BJ (cell line): ENCODE data around the gene ZNF592. TPM values are rescaled to one million over a fixed set of nuclear protein-coding genes. Genes with fewer than 3 reads are reported as not detected.

Experiments
- CTCF ChIA-PET: fragments of 350-600 bp; formaldehyde crosslinking; extraction: SDS; loops from one replicate; lab custom pipeline; 2021; ENCODE audit warnings: antibody characterized with exemption, inconsistent platforms; lab: Yijun Ruan, JAX
- POLR2A ChIA-PET: fragments of 300-600 bp; sonication (Branson Sonifier 250); formaldehyde crosslinking; extraction: SDS; loops from one replicate; lab custom pipeline; 2021; ENCODE audit warnings: antibody characterized with exemption; lab: Charles Lee
- DNase-seq: peaks from one replicate; pipeline ENCODE4 v3.0.0-alpha.2; 2011; ENCODE audit warnings: low read depth
- H3K27me3 ChIP-seq: 2 replicates; pipeline ENCODE4 v1.6.0; 2011; ENCODE audit warnings: low read length; ENCODE audit not compliant: control insufficient read depth, insufficient read depth
- H3K36me3 ChIP-seq: 2 replicates; pipeline ENCODE4 v1.5.1; 2011; ENCODE audit warnings: low read length; ENCODE audit not compliant: control insufficient read depth, insufficient read depth
- H3K4me3 ChIP-seq: 2 replicates; pipeline ENCODE4 v1.5.1; 2011; ENCODE audit warnings: low read depth, mild to moderate bottlenecking, control low read depth, low read length
- polyA plus RNA-seq: library from polyadenylated mRNA; depleted of rRNA; stranded (reverse); fragments of >200 nt; gene quantifications from 2 replicates; pipeline ENCODE4 v1.2.3, GENCODE V29; 2011
- TF ChIP-seq, protein P1 (sequence below): IDR thresholded peaks from 2 replicates; pipeline ENCODE4 v1.5.1; 2011; ENCODE audit warnings: low read depth, mild to moderate bottlenecking, control low read depth, inconsistent platforms, low read length, moderate library complexity; ENCODE audit not compliant: insufficient read depth

Gene ZNF592
- polyA plus RNA-seq, 1 experiment, result 11.0 TPM

- TF ChIP-seq, protein P1, sequence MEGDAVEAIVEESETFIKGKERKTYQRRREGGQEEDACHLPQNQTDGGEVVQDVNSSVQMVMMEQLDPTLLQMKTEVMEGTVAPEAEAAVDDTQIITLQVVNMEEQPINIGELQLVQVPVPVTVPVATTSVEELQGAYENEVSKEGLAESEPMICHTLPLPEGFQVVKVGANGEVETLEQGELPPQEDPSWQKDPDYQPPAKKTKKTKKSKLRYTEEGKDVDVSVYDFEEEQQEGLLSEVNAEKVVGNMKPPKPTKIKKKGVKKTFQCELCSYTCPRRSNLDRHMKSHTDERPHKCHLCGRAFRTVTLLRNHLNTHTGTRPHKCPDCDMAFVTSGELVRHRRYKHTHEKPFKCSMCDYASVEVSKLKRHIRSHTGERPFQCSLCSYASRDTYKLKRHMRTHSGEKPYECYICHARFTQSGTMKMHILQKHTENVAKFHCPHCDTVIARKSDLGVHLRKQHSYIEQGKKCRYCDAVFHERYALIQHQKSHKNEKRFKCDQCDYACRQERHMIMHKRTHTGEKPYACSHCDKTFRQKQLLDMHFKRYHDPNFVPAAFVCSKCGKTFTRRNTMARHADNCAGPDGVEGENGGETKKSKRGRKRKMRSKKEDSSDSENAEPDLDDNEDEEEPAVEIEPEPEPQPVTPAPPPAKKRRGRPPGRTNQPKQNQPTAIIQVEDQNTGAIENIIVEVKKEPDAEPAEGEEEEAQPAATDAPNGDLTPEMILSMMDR, result no peak
- no peaks in the 10 kb centered on the region for H3K36me3 ChIP-seq
- CTCF ChIA-PET, result interaction anchor here (0.9 to 1.0 kb wide), 2 partner anchors 8 to 185 kb away, joined by 3 to 4 read pairs; no protein-coding TSS in a partner anchor
- no peak for DNase-seq
- POLR2A ChIA-PET, result no interaction called here
- no peaks in the 10 kb centered on the region for H3K27me3 ChIP-seq
- H3K4me3 ChIP-seq, result no peak overlapping the region
Observed at GRCh38 chr15:84755736-84756527, 7.5 kb downstream of the ZNF592 start.

DNA sequence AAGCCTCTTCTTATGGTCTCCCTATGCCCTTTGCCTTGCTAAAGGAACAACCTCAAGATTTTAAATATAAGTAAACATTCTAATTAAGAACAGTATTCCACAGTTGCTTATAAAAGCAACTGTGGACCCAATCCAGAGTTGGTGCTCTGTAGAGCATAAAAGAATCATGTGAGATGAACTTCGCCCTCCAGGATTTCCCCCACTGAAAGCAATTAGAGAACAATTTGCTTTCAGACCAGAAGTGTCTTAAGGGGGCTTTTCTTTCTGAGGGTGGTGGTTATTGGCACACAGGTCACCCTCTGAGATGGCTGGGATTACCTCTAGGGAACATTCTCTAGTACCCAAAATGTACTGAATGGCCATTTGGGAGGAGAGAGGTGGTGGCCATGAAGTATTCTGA lies 10.6 kb downstream of the ZNF592 start:
- Histone ChIP-seq H3K27me3 (no peaks in the 10 kb centered on the region), H3K36me3 (no peaks in the 10 kb centered on the region), H3K4me3 (no peak overlapping the region)
- ChIA-PET POLR2A (no interaction called here), CTCF (no interaction called here)
- no peak for DNase-seq
- TF ChIP-seq, protein P1, result no peak

GRCh38 chr15:84760219-84760618 lies 11.8 kb downstream of the ZNF592 start:
- ChIA-PET POLR2A (no interaction called here), CTCF (no interaction called here)
- Histone ChIP-seq H3K27me3 (no peaks in the 10 kb centered on the region), H3K36me3 (no peaks in the 10 kb centered on the region), H3K4me3 (no peak overlapping the region)
- no peak for DNase-seq
- TF ChIP-seq, protein P1, result no peak

- H3K4me3 ChIP-seq, result no peak overlapping the region
- no peaks in the 10 kb centered on the region for H3K27me3 ChIP-seq
- no peaks in the 10 kb centered on the region; the same call in 1 of the 2 replicates for H3K36me3 ChIP-seq
- POLR2A ChIA-PET, result no interaction called here
- TF ChIP-seq, protein P1, result no peak
- CTCF ChIA-PET, result no interaction called here
- no peak for DNase-seq
Observed at GRCh38 chr15:84761607-84762131, 13.3 kb downstream of the ZNF592 start.

DNA sequence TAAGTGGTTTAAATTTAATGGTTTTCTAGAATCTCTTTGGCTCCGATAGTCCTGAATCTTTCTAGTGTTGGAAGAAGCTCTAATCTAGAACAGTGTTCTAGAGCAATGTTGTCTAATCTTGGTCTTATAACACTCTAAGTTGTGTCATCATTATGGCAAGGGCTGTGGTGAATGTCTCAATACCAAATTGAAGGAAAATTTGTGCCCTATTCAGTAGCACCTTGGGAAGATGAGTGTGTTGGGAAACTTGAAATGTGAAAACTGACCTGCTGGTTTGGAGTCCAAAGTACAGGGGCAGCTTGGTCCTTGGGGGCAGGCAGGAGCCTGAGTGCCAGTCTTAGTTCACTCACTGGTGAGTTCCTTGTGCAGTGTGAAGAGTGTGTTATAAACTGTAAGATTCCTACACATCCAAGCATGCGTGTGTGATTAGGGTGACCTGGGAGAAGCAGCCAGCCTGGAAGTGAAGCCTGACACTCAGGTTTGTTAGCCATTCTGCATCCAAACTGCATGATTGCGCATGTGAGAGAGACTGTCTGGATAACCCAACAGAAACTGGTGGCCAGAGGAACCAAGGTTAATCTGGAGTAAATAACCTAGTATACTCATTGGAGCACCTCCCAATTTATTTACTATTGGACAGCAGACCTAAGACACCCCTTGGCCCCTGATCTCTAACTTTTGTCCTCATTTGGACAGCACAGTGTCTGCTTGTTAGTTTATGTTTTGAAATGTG lies 14.6 kb downstream of the ZNF592 start:
- H3K27me3 ChIP-seq, result no peaks in the 10 kb centered on the region
- ChIA-PET POLR2A (no interaction called here), CTCF (no interaction called here)
- no peaks in the 10 kb centered on the region; the same call in 1 of the 2 replicates for H3K36me3 ChIP-seq
- no peak overlapping the region for H3K4me3 ChIP-seq
- DNase-seq, result no peak
- TF ChIP-seq, protein P1, result no peak
